ENCODE data around the gene ENOX1.

ENOX1 gene

DNA sequence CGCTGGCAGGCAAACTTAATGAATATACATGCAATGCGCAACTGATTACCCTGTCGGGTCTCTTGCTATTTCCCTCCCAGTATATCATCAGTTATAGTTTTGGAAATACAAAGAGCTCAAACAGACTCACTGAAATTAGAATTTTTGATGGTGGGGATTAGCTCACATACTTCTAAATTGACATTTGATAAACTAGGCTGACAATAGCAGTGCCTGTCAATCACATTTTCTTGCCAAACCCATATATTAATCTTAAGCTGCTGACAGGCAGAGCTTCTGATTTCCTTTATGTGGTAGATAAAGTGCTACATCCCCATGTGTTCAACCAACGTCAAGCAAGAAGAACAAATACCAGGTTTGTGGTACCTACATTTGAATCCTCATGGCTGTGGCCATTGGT lies 521.7 kb downstream of the ENOX1 start:
- no peak for DNase-seq (ENCODE audit: low read depth)
- TF ChIP-seq, protein P1, sequence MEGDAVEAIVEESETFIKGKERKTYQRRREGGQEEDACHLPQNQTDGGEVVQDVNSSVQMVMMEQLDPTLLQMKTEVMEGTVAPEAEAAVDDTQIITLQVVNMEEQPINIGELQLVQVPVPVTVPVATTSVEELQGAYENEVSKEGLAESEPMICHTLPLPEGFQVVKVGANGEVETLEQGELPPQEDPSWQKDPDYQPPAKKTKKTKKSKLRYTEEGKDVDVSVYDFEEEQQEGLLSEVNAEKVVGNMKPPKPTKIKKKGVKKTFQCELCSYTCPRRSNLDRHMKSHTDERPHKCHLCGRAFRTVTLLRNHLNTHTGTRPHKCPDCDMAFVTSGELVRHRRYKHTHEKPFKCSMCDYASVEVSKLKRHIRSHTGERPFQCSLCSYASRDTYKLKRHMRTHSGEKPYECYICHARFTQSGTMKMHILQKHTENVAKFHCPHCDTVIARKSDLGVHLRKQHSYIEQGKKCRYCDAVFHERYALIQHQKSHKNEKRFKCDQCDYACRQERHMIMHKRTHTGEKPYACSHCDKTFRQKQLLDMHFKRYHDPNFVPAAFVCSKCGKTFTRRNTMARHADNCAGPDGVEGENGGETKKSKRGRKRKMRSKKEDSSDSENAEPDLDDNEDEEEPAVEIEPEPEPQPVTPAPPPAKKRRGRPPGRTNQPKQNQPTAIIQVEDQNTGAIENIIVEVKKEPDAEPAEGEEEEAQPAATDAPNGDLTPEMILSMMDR (IDR thresholded peaks at IDR 0.05; ENCODE audit: low read depth, low read length, missing control alignments) = no peak
- H3K4me3 ChIP-seq (ENCODE audit: low read depth, low read length) = no peak overlapping the region

DNA sequence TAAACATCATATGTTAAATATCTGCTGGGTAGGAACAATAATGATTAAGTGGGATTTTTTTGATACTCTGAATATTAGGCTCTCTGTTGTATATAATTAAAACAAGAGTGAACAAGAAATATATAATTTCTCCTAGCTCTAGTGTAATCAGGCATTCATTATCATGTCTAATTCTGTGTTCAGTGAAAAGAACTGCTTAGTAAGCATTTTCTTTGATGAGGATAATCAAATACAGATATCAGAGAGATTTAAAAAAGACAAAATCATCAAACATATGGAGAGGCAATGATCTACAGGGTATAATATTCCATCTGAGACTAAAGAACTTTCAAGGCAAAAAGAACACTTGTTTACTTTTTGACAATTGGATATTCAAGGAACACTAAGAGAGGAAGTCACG lies 522.3 kb downstream of the ENOX1 start:
- no peak for DNase-seq (ENCODE audit: low read depth)
- TF ChIP-seq, protein P1 (IDR thresholded peaks at IDR 0.05; ENCODE audit: low read depth, low read length, missing control alignments) = no peak
- no peak overlapping the region for H3K4me3 ChIP-seq (ENCODE audit: low read depth, low read length)

DNA sequence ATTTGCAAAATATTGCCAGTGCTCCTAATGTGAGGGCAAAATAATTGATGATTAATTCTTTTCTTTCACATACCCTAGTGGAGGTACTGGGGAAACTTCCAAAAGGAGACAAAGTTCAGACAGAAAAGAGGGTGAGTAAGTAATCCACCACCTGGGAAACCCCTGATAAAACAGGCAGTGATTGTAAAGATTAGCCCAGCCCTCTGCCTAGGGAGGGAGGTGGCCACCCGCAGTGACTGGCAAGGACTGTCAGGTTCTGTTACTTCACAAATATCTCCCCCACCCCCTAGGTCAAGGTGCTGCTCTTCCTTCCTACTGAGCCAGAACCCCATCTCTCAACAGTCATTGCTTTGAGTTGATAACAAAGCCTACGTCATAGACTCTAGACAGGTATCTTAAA lies 523.7 kb downstream of the ENOX1 start:
- no peak for DNase-seq (ENCODE audit: low read depth)
- TF ChIP-seq, protein P1 (IDR thresholded peaks at IDR 0.05; ENCODE audit: low read depth, low read length, missing control alignments) = no peak
- no peak overlapping the region for H3K4me3 ChIP-seq (ENCODE audit: low read depth, low read length)

DNA sequence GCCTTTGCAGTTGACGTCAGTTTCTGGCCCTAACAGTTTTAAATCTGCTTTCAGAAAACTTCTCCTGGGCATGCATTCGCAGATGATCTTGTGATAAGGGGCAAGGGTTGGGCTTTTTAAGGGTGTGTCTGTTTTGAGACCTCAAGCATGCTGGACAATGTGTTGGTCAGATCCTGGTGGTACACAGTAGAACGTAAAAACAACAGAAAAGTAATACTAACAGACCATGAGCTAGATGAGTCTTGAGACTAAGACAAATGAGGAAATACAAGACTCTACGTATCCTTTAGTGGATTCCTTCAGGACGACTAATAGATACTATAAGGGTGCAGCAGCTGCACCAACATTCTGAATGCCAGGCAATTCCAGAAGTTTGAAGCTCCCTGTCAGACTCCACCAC lies 525.8 kb downstream of the ENOX1 start:
- no peak for DNase-seq (ENCODE audit: low read depth)
- TF ChIP-seq, protein P1 (IDR thresholded peaks at IDR 0.05; ENCODE audit: low read depth, low read length, missing control alignments) = no peak
- H3K4me3 ChIP-seq (ENCODE audit: low read depth, low read length) = no peak overlapping the region

DNA sequence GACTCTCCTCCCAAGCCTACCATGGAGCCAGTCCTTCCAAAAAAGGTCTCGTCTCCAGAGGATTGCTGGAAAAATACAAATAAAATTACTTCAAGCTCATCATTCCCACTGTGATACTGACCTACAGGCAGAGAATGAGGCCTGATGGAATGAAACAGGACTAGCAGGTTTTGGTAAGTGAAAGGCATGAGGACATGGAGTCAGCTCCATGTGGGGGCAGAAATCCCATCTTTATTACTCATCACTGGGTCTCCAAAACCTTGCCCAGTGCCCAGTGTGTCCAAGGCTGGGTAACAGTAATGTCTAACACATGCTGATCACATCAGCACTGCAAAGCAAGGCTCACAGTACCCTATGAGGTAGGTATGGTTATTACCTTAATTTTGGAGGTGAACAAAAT lies 528.0 kb downstream of the ENOX1 start:
- H3K4me3 ChIP-seq (ENCODE audit: low read depth, low read length) = no peak overlapping the region
- TF ChIP-seq, protein P1 (IDR thresholded peaks at IDR 0.05; ENCODE audit: low read depth, low read length, missing control alignments) = no peak
- no peak for DNase-seq (ENCODE audit: low read depth)

DNA sequence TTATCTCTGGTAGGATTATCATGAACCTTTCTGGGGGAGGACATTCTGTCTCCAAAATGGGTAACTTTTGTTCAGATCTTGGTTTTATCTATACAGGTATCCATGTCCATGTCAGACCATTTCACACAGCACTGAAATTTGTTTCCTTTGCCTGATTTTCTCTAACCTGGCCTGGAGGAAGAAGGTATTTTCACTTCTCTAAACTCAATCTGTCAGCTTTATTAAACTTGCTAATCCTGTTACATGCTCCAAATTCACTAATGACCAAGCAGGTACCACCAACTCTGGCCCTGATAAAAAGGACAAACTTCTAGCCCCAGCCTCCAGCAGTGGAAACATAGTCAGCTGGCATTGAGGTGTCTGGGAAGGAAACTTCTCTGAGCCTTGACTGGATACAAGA lies 529.0 kb downstream of the ENOX1 start:
- H3K4me3 ChIP-seq (ENCODE audit: low read depth, low read length) = no peak overlapping the region
- no peak for DNase-seq (ENCODE audit: low read depth)
- TF ChIP-seq, protein P1 (IDR thresholded peaks at IDR 0.05; ENCODE audit: low read depth, low read length, missing control alignments) = no peak

DNA sequence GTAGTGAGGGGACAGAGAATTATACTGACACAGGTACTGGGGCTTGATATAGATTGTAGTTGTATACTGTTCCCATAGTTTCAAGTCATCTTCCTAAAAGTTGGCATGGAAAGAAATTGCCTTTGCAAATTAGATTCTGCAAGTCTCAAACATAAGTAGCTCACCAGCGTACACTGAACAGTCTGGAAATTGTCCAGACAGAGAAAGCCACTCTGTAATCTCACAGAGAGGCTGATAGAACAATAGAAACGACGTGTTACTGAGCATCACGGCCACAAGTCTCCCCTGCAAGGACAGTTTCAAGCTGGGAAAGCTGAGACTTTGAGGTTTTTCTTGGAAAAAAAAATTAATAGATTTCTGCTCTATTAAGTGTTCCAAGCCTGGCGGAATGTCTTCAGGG lies 534.8 kb downstream of the ENOX1 start:
- TF ChIP-seq, protein P1 (IDR thresholded peaks at IDR 0.05; ENCODE audit: low read depth, low read length, missing control alignments) = no peak
- no peak for DNase-seq (ENCODE audit: low read depth)
- no peak overlapping the region for H3K4me3 ChIP-seq (ENCODE audit: low read depth, low read length)

Measured in GM12864 (cell line).